RWPE2 (cell line): ENCODE results near the gene EPDR1.

Experiments
- ATAC-seq: fragments of 200-7000 bp; cut with Tn5 transposase; 3 replicates; pipeline ENCODE4 v1.9.1; 2021; ENCODE audit warnings: low read depth
- DNase-seq: peaks from one replicate; pipeline ENCODE4 v3.0.0-alpha.2; 2020; ENCODE audit warnings: low spot score
- H3K27ac ChIP-seq: fragments of 450-650 bp; 2 replicates; pipeline ENCODE4 v1.5.1; 2017; ENCODE audit warnings: mild to moderate bottlenecking; ENCODE audit not compliant: poor library complexity, severe bottlenecking
- H3K27me3 ChIP-seq: fragments of 250-450 bp; sonication (Bioruptor Pico); 2 replicates; pipeline ENCODE4 v1.5.1; 2021; ENCODE audit warnings: mild to moderate bottlenecking, moderate library complexity; ENCODE audit not compliant: insufficient read depth, poor library complexity, severe bottlenecking
- H3K36me3 ChIP-seq: fragments of 250-450 bp; sonication (Bioruptor Pico); 2 replicates; pipeline ENCODE4 v1.5.1; 2020; ENCODE audit warnings: low read depth, mild to moderate bottlenecking, moderate library complexity
- H3K4me1 ChIP-seq: fragments of 250-450 bp; sonication (Bioruptor Pico); 2 replicates; pipeline ENCODE4 v1.5.1; 2021; ENCODE audit warnings: mild to moderate bottlenecking, moderate library complexity; ENCODE audit not compliant: insufficient read depth, poor library complexity, severe bottlenecking
- H3K4me3 ChIP-seq: fragments of 250-450 bp; sonication (Bioruptor Pico); 2 replicates; pipeline ENCODE4 v1.5.1; 2021; ENCODE audit warnings: mild to moderate bottlenecking, moderate library complexity; ENCODE audit not compliant: severe bottlenecking
- H3K9me3 ChIP-seq: fragments of 250-450 bp; sonication (Bioruptor Pico); 2 replicates; pipeline ENCODE4 v1.5.1; 2021; ENCODE audit warnings: mild to moderate bottlenecking, moderate library complexity; ENCODE audit not compliant: severe bottlenecking
- TF ChIP-seq, protein P1 (sequence below): fragments of 450-650 bp; IDR thresholded peaks from one replicate; pipeline ENCODE4 v1.5.1; 2017; ENCODE audit warnings: mild to moderate bottlenecking, moderate library complexity; ENCODE audit not compliant: poor library complexity, severe bottlenecking

EPDR1 gene

DNA sequence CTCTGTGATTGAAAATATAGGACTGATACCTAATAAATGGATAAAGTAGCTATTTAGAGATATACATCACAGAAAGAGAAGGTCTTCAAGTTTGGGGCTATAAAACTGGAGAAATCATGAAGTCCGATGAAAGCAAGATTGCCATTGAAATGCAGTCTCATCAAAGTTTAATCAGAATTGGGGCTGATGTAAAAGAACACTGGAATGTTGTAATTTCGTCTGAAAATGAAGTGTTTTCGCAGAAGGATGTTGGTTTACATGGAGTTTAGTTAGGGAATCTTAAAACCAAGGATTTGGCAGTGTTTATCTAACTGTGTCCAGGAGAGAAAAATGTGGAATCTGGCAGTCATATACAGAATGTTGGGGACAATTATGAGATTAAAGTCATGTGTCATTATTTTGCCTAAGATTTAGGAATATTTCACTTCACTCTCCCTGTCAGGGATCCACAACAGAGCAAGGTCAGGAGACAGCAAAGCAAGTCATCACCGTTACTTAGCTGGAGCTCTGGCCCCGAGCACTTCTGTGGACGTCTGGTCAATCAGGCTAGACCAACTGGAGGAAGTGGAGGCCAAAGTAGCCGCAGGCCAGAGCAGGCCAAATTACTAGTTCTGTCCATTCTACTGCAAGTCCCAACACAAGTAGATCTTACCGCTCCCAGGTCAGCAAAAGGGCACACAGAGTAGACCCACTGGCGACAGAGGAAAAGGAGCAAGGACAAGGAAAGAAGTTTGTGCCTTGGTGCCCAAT lies 37.0 kb downstream of the EPDR1 start:
- TF ChIP-seq, protein P1, sequence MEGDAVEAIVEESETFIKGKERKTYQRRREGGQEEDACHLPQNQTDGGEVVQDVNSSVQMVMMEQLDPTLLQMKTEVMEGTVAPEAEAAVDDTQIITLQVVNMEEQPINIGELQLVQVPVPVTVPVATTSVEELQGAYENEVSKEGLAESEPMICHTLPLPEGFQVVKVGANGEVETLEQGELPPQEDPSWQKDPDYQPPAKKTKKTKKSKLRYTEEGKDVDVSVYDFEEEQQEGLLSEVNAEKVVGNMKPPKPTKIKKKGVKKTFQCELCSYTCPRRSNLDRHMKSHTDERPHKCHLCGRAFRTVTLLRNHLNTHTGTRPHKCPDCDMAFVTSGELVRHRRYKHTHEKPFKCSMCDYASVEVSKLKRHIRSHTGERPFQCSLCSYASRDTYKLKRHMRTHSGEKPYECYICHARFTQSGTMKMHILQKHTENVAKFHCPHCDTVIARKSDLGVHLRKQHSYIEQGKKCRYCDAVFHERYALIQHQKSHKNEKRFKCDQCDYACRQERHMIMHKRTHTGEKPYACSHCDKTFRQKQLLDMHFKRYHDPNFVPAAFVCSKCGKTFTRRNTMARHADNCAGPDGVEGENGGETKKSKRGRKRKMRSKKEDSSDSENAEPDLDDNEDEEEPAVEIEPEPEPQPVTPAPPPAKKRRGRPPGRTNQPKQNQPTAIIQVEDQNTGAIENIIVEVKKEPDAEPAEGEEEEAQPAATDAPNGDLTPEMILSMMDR, result no peak
- Histone ChIP-seq H3K27me3 (no peaks in the 10 kb centered on the region), H3K27ac (no peak overlapping the region), H3K9me3 (no peaks in the 10 kb centered on the region), H3K4me1 (no peaks in the 10 kb centered on the region), H3K36me3 (no peaks in the 10 kb centered on the region), H3K4me3 (no peak overlapping the region)
- ATAC-seq (no peak), DNase-seq (no peak)

DNA sequence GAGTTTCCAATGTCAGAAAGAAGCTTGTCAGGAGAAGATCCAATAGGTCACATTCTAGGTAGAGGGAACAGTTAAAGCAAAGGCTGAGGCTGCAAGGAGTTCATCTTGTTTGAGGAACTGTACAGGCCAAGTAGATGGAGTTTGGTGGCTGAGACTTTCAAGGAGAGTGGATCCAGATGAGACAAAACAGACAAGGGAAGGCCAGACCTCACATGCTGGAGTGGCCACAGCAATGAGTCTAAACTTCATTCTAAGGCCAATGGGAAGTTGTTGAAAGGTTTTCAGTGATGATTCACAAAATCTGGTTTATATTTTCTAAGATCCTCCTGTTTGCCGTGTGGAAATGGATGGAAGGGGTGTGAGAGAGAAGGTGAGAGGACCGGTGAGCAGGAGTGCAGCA lies 40.0 kb downstream of the EPDR1 start:
- H3K9me3 ChIP-seq, result no peaks in the 10 kb centered on the region
- H3K4me1 ChIP-seq, result no peaks in the 10 kb centered on the region
- TF ChIP-seq, protein P1, result no peak
- no peak for ATAC-seq
- H3K36me3 ChIP-seq, result no peaks in the 10 kb centered on the region
- H3K27ac ChIP-seq, result no peak overlapping the region
- no peak overlapping the region for H3K4me3 ChIP-seq
- H3K27me3 ChIP-seq, result no peaks in the 10 kb centered on the region
- DNase-seq, result no peak

DNA sequence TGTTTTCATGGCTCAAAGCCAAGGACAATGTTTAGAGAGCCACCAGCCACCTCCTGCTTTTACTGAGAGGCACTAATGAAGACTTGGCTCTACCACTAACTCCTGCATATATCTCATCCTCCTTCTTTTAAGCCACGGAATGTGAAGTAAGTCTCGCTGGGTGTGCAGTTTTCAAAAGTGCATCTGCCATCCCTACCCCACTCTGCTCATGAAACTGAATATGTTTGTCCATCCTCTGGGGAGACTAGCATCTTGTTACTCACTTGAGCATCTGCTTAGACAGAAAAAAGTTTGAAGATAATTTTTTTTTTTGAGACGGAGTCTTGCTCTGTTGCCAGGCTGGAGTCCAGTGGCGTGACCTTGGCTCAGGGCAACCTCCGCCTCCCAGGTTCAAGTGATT lies 40.8 kb downstream of the EPDR1 start:
- Histone ChIP-seq H3K4me3 (no peak overlapping the region), H3K27ac (no peak overlapping the region), H3K36me3 (no peaks in the 10 kb centered on the region), H3K9me3 (no peaks in the 10 kb centered on the region), H3K4me1 (no peaks in the 10 kb centered on the region), H3K27me3 (no peaks in the 10 kb centered on the region)
- DNase-seq (no peak), ATAC-seq (no peak)
- TF ChIP-seq, protein P1, result no peak

DNA sequence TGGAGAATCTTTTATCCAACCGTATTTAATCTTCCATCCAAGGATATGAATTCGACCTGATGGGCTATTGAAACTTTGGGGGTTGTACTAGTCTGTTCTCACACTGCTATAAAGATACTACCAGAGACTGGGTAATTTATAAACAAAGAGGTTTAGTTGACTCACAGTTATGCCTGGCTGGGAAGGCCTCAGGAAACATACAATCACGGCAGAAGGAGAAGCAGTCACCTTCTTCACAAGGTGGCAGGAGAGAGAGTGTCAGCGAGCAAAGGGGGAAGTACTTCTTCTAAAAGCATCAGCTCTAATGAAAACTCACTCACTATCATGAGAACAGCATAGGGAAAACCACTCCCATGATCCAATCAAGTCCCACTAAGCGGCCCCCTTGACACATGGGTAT lies 43.8 kb downstream of the EPDR1 start:
- TF ChIP-seq, protein P1, result no peak
- Histone ChIP-seq H3K4me3 (no peak overlapping the region), H3K4me1 (no peaks in the 10 kb centered on the region), H3K36me3 (no peaks in the 10 kb centered on the region), H3K9me3 (no peaks in the 10 kb centered on the region), H3K27ac (no peak overlapping the region), H3K27me3 (no peaks in the 10 kb centered on the region)
- ATAC-seq (no peak), DNase-seq (no peak)

DNA sequence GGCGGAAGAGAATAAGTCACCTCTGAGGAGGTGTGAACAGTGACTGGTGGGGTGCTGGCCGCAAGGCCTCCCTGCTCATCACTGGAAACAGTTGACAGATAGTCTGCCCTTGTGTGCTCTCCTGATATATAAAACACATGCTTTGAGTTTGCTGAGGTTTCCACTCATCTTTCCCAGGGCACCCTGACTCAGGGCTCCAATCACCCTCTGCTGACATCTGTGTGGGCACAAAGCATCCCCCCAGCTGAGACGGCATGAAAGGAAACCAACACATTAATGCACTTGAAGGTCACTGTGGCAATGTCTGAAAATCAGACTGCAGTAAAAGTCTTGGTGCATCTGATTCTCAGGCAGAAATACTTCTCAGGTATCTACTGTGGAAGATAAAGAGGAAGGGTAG lies 49.8 kb downstream of the EPDR1 start:
- ATAC-seq, result no peak

More for the DNA sequence above, 49.8 kb downstream of the EPDR1 start:
- TF ChIP-seq, protein P1, result no peak
- no peaks in the 10 kb centered on the region for H3K36me3 ChIP-seq
- no peaks in the 10 kb centered on the region for H3K4me1 ChIP-seq
- no peaks in the 10 kb centered on the region for H3K9me3 ChIP-seq
- no peaks in the 10 kb centered on the region for H3K27me3 ChIP-seq
- no peak for DNase-seq
- no peak overlapping the region for H3K27ac ChIP-seq
- H3K4me3 ChIP-seq, result no peak overlapping the region
